NCI-H2227 treated with DMSO at 0.1 percent for 48 hours (cell line): Measurements from ENCODE around the gene MALAT1.
"Not testable (repeated sequence)": the region's sequence is repeated elsewhere in the genome, so short reads cannot be mapped to it uniquely, and the experiment has no call there.

Experiments used
- DNase-seq: peaks from one replicate; lab custom pipeline; 2025; lab: John Stamatoyannopoulos, UW

The MALAT1 gene

DNA sequence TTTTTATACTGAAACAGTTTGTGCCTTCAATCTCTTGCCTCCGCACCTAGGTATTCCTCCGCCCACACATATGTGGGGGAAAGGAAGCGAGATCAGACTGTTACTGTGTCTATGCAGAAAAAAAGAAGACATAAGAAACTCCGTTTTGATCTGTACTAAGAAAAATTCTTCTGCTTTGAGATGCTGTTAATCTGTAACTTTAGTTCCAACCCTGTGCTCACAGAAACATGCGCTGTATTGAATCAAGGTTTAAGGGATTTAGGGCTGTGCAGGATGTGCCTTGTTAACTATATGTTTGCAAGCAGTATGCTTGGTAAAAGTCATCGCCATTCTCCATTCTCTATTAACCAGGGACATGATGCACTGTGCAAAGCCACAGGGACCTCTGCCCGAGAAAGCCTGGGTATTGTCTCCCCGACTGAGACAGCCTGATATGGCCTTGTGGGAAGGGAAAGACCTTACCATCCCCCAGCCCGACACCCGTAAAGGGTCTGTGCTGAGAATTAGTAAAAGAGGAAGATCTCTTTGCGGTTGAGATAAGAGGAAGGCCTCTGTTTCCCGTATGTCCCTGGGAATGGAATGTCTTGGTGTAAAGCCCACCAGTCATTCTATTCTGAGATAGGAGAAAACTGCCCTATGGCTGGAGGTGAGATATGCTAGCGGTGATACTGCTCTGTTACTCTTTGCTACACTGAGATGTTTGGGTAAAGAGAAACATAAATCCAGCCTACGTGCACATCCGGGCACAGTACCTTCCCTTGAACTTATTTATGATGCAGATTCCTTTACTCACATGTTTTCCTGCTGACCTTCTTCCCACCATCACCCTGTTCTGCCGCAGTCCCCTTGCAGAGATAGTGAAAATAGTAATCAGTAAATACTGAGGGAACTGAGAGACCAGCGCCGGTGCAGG lies 24.1 kb downstream of the MALAT1 start:
- DNase-seq = not testable (repeated sequence)

DNA sequence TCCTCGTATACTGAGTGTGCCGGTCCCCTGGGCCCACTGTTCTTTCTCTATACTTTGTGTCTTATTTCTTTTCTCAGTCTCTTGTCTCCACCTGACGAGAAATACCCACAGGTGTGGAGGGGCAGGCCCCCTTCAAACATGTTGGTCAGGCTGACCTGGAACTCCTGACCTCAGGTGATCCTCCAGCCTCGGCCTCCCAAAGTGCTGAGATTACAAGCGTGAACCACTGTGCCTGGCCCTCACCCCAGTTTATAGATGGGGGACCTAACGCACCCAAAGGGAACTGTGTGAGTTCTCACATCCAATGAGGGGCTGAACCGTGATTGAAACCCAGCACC lies 24.8 kb downstream of the MALAT1 start:
- DNase-seq = not testable (repeated sequence)

DNA sequence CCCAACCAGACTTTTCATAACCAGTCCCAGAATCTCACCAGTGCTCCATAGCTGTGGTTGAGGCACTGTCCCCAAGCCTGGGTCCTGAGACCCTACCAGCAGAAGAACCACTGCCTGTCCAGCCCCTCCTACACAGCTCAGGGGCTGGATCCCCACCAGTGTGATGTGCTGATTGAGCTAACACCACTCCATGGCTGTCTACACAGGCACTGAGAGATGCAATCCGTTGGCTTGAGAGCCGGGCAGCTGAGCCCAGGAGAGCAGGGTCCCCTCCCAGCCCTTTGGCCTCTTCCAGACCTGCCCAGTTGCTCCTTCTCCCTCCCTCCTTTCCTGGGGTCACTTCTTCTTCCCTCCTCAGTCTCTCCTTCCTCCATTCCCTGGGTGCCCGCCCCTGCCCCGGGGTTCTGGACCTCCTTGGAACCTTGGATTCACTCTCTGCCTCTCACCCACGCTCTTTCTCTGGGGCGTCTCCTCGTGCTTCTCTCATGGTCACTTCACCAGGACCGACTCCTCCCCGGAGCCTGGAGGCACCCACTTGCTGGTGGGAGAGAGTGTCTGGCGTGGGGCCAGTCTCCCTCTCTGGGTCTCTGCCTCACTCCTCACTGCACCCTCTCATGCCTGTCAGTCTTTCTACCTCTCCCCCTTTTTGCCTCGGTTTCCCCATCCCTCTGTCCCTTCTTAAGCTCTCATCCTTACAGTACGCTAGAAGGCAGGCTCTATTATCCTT lies 25.3 kb downstream of the MALAT1 start:
- no peak for DNase-seq

DNA sequence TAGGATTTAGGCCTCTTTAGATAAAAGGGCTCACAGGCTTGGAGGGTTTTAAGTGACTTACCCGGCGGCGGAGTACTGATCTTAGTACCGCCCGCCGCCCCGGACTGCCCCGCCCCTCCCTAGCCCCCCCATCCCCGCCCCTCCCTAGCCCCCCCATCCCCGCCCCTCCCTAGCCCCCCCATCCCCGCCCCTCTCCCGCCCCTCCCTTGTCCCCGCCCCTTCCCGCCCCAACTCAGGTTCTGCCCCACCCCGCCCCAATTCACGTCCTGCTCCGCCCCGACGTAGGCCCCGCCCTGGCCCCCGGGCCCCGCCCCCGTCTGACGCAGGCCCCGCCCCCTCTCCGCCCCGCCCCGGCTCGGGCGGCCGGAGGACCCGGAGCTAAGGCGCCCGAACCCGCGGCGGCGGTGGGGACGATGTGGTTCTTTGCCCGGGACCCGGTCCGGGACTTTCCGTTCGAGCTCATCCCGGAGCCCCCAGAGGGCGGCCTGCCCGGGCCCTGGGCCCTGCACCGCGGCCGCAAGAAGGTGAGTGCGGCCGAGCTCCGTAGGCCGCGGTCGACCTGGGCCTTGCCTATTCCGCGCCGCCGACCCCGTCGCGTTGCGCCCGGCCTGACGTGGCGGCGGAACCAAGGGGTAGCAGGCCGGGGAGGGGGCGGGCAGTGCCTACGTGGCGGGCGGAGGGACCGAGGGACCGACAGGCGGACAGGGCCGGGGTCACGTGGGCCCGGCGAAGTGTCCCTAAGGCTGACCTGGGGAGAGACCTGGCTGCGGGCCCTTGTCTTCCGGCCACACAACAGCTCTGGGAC lies 26.1 kb downstream of the MALAT1 start, which contains the start of gene SCYL1:
Gene SCYL1 (plus strand): TSS at position 343 of the 805 bp plus-strand sequence. CDS start 71 bp downstream, at position 414.
- DNase-seq = peak; percentile 74

DNA sequence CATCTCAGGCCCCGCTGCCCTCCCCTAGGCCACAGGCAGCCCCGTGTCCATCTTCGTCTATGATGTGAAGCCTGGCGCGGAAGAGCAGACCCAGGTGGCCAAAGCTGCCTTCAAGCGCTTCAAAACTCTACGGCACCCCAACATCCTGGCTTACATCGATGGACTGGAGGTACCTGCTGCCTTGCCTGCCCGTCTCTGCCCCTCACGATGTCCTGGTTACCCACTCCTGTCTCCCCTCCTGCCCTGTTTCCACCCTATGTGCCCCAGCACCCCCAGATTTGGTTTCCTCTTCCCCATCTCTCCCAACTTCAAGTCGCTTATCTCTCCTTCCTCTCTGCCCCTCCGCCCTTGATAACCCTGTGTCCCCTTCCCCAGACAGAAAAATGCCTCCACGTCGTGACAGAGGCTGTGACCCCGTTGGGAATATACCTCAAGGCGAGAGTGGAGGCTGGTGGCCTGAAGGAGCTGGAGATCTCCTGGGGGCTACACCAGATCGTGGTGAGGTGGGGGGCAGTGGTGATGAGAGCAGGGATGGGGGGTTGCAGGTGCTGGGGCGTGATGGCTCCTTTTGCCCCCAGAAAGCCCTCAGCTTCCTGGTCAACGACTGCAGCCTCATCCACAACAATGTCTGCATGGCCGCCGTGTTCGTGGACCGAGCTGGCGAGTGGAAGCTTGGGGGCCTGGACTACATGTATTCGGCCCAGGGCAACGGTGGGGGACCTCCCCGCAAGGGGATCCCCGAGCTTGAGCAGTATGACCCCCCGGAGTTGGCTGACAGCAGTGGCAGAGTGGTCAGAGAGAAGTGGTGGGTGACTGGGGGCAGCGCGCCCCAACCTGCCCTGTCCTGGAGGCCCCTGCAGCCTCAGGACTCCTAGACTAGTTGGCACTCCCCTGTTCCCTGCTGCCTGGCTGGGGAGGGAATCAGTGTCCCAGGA lies 27.0 kb downstream of the MALAT1 start:
- DNase-seq = no peak

DNA sequence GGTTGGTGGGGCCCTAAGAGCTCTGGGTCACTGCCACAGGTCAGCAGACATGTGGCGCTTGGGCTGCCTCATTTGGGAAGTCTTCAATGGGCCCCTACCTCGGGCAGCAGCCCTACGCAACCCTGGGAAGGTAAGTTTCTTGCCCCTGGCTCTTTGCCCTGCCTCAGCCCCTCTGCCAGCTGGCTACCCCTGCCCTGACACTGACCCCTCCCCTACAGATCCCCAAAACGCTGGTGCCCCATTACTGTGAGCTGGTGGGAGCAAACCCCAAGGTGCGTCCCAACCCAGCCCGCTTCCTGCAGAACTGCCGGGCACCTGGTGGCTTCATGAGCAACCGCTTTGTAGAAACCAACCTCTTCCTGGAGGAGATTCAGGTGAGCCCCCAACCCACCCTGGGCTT lies 27.9 kb downstream of the MALAT1 start:
- no peak for DNase-seq

DNA sequence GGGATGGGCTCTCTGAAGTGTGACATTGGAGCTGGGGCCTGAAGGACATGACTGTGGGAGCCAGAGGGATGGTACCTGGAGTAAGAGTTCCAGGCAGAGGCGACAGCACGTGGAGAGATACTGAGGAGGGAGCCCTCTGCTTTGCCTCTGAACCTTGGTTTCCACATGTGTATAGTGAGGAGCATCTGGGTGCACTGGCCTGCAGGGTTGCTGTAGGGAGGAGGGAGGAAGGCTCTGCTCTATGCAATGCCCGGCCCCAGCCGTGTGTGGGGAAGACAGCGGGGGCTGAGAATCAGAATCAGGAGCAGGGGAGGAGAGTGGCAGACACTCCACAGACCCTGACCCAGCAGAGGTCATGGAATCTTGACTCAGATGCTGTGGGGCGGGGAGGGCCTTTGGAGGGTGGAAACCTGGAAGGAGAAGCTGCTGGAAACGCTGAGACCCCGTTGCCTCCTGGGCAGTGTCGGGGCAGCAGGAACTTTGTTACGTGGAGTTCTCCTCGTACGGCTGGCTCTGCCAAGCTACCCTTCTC lies 30.0 kb downstream of the MALAT1 start:
- DNase-seq = no peak

DNA sequence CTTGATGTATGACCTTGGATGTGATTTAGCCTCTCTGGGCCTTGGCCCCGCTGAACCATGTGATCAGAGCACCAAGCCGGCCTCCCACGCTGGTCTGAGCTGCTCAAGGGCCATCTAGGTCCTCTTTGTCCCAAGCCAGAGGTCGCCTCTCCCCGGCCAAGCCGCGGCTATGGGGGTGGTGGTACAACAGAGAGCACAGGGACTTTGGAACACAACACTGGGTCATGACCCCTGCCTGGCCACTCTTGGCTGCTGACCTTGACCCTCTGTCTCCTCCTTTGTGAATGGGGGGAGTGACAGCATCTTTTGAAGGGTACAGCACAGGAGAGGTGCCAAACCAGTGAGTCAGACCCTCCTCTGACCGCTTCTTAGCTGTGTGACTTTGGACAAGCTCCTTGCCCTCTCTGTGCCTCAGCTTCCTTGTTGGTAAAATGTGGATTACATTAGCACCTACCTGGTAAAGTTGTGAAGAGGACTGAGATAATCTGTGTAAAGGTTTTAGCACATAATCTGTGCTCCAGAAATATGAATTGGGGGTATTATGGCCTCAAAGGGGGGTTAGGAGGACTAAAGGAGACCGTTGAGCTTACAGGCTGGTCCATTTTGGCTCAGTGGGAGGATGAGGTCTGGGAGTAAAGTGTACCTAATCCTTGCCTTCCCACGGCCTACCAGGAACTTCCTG lies 30.8 kb downstream of the MALAT1 start:
- no peak for DNase-seq

DNA sequence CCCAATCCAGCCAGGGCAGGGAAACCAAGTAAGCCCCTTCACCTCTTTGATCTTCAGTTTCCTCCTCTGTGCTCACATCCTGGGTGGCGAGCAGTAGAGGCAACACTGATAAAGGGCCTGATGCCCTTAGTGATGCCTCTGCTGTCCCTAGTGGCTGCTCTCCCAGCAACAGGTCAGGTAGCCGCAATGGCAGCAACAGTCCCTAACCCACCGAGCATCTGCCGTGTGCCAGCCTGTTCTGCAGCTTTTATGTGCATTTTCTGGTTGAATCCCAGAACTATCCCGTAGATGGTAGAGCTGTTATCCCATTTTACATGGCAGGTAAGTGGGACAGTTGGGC lies 31.3 kb downstream of the MALAT1 start:
- DNase-seq = no peak

DNA sequence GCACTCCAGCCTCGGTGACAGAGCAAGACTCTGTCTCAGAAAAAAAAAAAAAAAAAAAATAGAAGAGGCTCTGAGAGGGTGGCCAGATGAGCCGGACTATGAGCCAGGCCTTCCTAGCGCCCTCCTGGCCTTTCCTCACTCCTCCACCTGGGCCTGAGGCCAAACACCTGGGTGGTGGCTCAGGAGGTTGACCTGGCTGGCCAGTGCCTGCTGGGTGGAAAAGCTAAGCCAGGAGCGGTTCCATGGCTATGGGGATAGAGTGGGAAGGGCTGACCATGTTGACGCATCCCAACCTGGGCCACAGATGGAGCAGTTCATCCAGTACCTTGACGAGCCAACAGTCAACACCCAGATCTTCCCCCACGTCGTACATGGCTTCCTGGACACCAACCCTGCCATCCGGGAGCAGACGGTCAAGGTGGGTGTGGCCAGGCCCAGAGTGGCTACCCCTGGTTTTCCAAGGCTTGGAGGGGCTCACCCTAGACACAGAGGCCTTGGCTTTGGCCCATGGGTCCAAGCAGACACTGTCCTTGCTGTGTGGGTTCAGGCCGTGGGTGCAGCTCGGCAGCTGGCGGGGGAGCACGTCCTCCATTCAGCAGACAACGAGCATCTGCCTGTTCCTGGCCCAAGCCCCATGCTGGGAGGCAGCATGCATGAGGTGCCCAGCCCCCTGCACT lies 33.7 kb downstream of the MALAT1 start:
- no peak for DNase-seq

DNA sequence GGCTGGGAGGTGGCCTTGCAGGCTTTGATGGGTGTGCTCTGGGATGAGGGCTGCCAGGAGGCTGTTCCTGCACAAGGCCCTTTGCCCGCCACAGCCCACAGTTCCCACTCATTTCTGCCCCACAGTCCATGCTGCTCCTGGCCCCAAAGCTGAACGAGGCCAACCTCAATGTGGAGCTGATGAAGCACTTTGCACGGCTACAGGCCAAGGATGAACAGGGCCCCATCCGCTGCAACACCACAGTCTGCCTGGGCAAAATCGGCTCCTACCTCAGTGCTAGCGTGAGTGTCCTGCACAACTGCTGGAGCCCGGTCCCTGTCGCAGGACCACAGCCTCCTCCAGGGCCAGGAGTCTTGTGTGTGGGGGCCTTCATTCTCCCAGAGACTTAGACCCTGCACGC lies 36.3 kb downstream of the MALAT1 start:
- no peak for DNase-seq

DNA sequence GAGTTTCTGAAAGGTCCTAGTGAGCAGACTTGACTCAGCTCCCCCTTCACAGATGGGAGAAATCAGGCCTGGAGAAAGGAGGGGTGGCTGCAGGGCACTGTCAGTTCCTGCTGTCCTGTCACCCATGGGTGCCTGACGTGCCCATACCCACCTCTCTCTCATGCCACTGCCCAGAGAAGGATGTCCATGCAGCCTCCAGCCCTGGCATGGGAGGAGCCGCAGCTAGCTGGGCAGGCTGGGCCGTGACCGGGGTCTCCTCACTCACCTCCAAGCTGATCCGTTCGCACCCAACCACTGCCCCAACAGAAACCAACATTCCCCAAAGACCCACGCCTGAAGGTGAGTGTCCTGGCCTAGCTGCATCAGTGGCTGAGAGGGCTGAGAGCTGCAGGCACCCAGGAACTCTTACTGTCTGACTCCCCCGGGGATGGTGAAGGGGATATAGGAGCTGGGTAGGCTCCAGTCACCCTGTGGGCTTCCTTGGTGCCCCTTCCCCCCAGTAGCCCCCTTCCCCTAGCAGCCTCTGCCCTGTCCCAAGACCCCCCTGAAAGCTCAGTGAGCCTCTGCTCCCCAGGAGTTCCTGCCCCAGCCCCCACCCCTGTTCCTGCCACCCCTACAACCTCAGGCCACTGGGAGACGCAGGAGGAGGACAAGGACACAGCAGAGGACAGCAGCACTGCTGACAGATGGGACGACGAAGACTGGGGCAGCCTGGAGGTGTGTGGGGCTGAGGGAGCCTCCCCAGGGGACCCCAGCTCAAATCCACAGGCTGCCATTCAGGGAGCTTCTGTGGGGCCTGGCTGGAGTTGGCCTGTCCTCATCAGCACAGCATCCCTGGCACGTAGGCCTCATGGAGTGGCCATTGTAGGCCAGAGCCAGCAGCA lies 37.8 kb downstream of the MALAT1 start:
- DNase-seq = no peak

DNA sequence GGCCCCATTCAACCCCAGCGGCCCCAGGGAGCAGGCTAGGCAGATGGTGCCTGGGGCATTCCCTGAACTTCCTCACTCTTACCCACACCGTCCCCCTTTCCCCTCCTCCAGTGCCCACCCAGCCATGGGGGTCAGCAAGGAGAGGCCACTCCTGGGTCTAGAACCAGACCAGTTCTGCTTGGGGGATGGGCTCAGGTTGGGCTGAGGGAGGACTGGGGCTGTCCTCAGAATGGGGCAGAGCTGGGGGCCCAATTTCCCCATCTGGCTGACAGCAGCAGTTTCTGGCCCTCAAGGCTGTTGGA lies 38.4 kb downstream of the MALAT1 start:
- no peak for DNase-seq

DNA sequence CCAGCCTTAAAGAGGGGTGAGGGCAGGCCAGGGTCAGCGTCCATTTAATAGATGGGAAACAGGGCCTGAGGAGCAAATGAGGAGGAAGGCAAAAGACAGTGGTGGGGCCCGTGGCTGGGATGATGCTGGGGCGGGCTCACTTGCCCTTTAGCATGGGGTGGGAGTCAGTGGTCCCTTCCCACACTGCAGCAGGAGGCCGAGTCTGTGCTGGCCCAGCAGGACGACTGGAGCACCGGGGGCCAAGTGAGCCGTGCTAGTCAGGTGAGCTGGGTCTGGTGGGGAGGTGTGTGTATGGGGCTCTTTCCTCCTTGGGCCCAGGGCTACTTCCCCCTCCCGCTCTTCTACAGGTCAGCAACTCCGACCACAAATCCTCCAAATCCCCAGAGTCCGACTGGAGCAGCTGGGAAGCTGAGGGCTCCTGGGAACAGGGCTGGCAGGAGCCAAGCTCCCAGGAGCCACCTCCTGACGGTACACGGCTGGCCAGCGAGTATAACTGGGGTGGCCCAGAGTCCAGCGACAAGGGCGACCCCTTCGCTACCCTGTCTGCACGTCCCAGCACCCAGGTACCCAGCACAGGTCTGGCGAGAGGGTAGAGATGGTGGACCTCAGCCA lies 38.9 kb downstream of the MALAT1 start:
- no peak for DNase-seq

DNA sequence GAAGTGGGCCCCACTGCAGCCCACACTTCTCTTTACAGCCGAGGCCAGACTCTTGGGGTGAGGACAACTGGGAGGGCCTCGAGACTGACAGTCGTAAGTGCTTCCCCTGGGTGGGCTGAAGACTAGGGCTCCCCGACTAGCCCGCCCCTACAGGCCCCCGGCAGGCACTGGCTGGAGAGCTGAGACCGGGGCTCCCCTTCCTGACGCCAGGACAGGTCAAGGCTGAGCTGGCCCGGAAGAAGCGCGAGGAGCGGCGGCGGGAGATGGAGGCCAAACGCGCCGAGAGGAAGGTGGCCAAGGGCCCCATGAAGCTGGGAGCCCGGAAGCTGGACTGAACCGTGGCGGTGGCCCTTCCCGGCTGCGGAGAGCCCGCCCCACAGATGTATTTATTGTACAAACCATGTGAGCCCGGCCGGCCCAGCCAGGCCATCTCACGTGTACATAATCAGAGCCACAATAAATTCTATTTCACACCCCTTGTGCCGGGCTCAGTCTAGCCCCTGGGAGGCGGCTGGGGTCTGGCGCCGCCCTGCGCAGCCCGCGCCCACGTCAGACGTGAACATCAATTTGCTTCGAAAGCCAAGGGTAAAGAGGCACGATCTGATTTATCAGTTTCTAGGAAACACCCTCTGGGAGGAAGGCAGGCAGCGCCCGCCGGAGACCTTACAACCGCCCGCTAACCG lies 39.5 kb downstream of the MALAT1 start:
- DNase-seq = no peak

DNA sequence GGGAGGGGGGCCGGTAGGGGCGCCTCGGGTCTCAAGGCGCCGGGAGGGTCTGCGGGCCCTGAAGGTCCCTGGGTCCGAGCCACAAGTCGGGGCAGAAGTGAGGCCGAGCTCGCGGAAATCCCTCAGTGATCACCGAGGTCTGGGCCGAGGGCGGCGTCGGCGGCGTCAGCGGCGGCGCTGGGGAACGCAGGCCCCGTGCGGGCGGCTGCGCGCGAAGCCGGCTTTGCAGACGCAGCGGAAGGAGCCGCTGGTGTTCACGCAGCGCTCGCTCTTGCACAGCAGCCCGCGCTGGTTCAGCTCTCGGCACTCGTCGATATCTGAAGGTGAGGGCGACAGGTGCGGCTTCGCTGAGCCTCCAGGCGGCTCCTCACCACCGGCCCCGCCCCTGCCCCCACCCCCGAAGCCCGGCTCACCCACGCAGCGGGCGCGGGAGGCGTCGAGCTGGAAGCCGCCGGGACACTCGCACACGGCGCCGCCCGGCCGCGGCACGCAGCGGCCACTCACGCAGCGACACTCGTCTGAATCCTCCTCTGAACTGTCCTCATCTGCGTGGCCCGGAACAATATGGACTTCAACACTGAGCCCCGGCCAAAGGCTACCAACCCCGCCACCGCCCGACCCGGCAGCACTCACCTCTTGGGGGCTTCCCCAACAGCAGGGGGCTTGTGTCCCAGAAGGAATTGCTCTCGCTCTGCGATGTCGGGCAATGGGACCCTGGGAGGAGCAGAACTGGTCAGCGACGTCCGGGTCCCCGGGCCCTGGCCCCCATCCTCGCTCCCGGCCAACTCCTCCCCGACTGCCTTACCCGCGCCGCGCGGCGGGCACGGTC lies 40.3 kb downstream of the MALAT1 start:
- DNase-seq = no peak

DNA sequence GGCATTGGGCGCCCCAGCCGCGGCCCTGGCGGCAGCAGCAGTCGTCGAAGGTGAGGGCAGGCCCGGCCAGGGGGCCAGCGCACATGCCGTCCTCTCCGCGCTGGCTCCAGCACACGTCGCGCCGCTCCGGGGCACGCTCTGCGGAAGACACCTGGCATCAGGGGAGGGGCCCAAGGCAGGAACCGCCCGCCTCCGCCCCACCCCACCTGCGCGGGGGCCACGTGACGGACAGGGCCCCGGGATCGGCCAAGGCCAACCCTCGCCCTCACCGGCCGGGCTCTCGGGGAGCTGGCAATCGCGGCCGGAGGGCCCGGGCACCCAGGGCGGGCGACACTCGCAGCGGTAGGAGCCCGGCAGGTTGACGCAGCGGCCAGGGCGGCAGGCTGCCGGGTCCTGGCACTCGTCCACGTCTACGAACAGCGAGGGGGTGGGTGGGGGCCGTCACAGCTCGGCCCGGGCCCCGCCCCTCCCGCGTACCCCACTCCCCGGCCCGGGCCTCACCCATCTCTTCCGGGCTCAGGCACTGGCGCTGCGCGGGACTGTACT lies 41.0 kb downstream of the MALAT1 start:
- no peak for DNase-seq
